ENCODE results near the gene UBIAD1. TPM values are rescaled to one million over a fixed set of nuclear protein-coding genes. Genes with fewer than 3 reads are reported as not detected.
"Not testable (repeated sequence)": the region's sequence is repeated elsewhere in the genome, so short reads cannot be mapped to it uniquely, and the experiment has no call there.

UBIAD1 gene
- total RNA-seq, 2 donors from 2014 or later: 19.1 to 25.3 TPM

DNA sequence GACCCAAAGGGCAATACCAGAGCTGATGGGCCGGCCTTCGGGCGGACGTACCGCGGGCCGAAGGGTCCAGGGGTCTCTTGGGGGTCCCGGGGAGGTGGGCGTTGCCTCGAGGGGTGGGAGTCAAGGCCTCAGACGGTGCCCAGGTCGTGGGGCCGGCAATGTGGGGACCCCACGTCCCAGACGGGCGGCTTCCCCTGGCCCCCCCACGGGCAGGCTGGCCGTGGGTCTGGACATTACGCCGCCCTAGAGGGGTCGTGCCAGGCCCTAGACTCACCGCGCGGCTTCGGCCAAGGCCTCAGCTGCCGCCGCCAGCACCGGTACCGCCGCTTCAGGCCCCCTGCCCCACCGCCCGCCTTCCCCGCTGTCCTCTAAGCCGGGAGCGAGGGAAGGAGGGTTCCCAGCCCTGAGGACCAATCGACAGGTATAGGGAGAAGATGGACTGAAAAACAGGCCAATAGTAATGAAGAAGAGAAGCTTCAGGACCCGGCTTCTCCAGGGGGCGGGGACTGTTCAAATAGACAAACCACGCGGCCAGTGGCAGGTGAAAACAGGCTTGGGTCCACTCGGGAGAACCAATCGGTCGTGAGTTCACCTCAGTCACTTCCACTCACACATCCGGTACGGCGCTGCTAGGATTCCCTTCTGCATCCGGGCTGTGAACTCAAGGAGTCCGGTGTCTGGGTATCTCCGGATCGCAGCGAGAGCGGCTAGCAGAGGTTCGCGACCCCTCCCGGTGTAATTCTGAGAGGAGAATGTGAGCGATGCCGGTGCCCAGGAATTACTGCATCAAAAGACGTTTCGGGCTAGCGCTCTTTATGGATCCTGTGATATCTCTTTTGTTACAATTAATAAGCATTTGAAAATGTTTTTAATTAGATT, 10.6 kb upstream of the UBIAD1 start, which contains the start of gene MTOR:
Gene MTOR (minus strand): TSS at position 381 of the 879 bp plus-strand sequence. CDS start 3,142 bp downstream, outside the sequence.
- peak; percentile 89 to 95 (median 91) for DNase-seq
- Mint-ChIP-seq H3K27me3 (no peaks in the 10 kb centered on the region), H3K4me1 (peaks cover 12% of the 10 kb centered on the region), H3K4me3 (peak within 1 kb of the TSS; percentile 97), H3K36me3 (ENCODE audit: low read depth) (no peaks in the 10 kb centered on the region), H3K27ac (peak within 1 kb of the TSS; percentile 91)
- peak; percentile 97 for ATAC-seq
- no peaks in the 10 kb centered on the region for H3K9me3 ChIP-seq (ENCODE audit: control insufficient read depth, low read length, poor library complexity, severe bottlenecking)

GRCh38 chr1:11266268-11267074, 6.5 kb upstream of the UBIAD1 start:
- no peak for DNase-seq
- H3K9me3 ChIP-seq (ENCODE audit: control insufficient read depth, low read length, poor library complexity, severe bottlenecking): no peaks in the 10 kb centered on the region
- H3K4me1 Mint-ChIP-seq: peaks cover 4% of the 10 kb centered on the region
- no peak overlapping the region for H3K27ac Mint-ChIP-seq
- no peaks in the 10 kb centered on the region for H3K36me3 Mint-ChIP-seq (ENCODE audit: low read depth)
- H3K4me3 Mint-ChIP-seq: no peak overlapping the region
- ATAC-seq: no peak
- H3K27me3 Mint-ChIP-seq: no peaks in the 10 kb centered on the region

DNA sequence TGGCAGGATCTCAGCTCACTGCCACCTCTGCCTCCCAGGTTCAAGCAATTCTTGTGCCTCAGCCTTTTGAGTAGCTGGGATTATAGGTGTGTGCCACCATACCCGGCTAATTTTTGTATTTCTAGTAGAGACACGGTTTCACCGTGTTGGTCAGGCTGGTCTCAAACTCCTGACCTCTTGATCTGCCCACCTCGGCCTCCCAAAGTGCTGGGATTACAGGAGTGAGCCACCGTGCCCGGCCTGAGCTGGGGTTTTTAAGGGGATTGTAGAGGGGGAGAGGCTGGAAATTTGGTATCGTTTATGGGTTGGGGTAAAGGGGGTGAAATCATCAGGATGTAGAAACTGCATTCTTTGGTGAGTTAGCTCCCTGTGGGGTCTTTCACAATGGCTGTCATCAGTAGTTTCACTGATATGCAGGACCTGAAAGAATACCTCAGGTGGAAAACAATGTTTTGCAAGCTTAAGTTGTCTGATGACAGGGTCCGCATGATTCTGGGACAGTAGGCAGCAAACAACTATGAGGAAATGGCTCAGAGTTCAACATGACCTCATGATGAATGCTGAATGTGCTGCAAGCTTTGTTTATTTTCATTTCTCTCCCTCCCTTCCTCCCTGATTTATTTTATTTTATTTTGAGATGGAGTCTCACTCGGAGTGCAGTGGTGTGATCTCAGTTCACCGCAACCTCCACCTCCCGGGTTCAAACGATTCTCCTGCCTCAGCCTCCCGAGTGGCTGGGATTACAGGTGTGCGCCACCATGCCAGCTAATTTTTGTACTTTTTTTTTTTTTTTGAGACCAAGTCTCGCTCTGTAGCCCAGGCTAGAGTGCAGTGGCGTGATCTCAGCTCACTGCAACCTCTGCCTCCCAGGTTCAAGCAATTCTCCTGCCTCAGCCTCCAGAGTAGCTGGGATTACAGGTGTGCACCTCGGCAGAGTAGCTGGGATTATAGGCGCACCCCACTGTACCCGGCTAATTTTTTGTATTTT, 5.4 kb upstream of the UBIAD1 start:
- not testable (repeated sequence) for H3K4me1 Mint-ChIP-seq; H3K9me3 ChIP-seq (ENCODE audit: control insufficient read depth, low read length, poor library complexity, severe bottlenecking); H3K36me3 Mint-ChIP-seq (ENCODE audit: low read depth); ATAC-seq; H3K27me3 Mint-ChIP-seq; H3K4me3 Mint-ChIP-seq; H3K27ac Mint-ChIP-seq; DNase-seq

GRCh38 chr1:11272544-11272831, 510 bp upstream of the UBIAD1 start:
- Mint-ChIP-seq H3K4me1 (peaks cover 22% of the 10 kb centered on the region), H3K27ac (no peak overlapping the region), H3K36me3 (ENCODE audit: low read depth) (peaks cover 9% of the 10 kb centered on the region), H3K27me3 (no peaks in the 10 kb centered on the region), H3K4me3 (peak overlapping the region; percentile 74)
- ATAC-seq (no peak), DNase-seq (no peak)
- H3K9me3 ChIP-seq (ENCODE audit: control insufficient read depth, low read length, poor library complexity, severe bottlenecking): no peaks in the 10 kb centered on the region

- Mint-ChIP-seq H3K27me3 (no peaks in the 10 kb centered on the region), H3K4me3 (peak overlapping the region; percentile 96), H3K27ac (peak overlapping the region; percentile 91), H3K4me1 (peaks cover 28% of the 10 kb centered on the region), H3K36me3 (ENCODE audit: low read depth) (peaks cover 9% of the 10 kb centered on the region)
- H3K9me3 ChIP-seq (ENCODE audit: control insufficient read depth, low read length, poor library complexity, severe bottlenecking): no peaks in the 10 kb centered on the region
- no peak for DNase-seq
- ATAC-seq: peak; percentile 59
These were observed 717 bp downstream of the UBIAD1 start for GRCh38 chr1:11273595-11274234.

DNA sequence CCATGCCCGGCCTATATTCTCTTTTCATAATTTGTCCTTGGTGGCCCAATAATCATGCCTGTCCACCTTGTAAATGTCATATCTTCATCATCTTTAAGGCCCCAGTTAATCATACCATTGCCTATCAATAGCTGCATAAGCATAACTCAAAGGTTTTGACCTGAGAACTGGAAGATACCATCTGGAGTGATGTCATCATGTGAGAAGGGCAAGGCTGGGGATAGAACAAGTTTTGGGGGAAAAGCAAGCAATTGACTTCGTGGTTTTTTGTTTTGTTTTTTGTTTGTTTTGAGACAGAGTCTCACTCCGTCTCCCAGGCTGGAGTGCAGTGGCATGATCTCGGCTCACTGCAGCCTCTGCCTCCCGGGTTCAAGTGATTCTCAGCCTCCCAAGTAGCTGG, 6.2 kb downstream of the UBIAD1 start:
- peak overlapping the region; percentile 97 for H3K27ac Mint-ChIP-seq
- H3K36me3 Mint-ChIP-seq (ENCODE audit: low read depth): peaks cover 10% of the 10 kb centered on the region
- H3K27me3 Mint-ChIP-seq: no peaks in the 10 kb centered on the region
- H3K4me1 Mint-ChIP-seq: peaks cover 59% of the 10 kb centered on the region
- DNase-seq (no peak), ATAC-seq (no peak)
- no peak overlapping the region for H3K4me3 Mint-ChIP-seq
- no peaks in the 10 kb centered on the region for H3K9me3 ChIP-seq (ENCODE audit: control insufficient read depth, low read length, poor library complexity, severe bottlenecking)

DNA sequence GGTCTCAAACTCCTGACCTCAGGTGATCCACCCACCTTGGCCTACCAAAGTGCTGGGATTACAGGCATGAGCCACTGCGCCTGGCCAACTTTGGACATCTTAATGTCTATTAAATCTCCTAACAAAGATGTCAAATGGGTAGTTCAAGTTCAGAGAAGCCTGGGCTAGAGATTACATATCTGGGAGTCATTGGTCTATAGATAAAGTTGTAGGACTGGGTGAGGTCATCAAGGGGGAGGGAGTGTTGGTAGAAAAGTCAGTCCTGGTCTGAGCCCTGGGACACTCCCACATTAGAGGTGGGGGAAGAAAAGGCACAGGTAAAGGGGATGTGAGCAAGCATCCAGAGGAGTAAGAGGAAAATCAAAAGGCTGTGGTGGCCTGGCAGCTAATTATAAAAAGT, 6.6 kb downstream of the UBIAD1 start:
- no peaks in the 10 kb centered on the region for H3K27me3 Mint-ChIP-seq
- DNase-seq (no peak), ATAC-seq (no peak)
- peaks cover 10% of the 10 kb centered on the region for H3K36me3 Mint-ChIP-seq (ENCODE audit: low read depth)
- peak overlapping the region; percentile 75 for H3K4me3 Mint-ChIP-seq
- H3K27ac Mint-ChIP-seq: peak overlapping the region; percentile 97
- peaks cover 60% of the 10 kb centered on the region for H3K4me1 Mint-ChIP-seq
- H3K9me3 ChIP-seq (ENCODE audit: control insufficient read depth, low read length, poor library complexity, severe bottlenecking): no peaks in the 10 kb centered on the region

DNA sequence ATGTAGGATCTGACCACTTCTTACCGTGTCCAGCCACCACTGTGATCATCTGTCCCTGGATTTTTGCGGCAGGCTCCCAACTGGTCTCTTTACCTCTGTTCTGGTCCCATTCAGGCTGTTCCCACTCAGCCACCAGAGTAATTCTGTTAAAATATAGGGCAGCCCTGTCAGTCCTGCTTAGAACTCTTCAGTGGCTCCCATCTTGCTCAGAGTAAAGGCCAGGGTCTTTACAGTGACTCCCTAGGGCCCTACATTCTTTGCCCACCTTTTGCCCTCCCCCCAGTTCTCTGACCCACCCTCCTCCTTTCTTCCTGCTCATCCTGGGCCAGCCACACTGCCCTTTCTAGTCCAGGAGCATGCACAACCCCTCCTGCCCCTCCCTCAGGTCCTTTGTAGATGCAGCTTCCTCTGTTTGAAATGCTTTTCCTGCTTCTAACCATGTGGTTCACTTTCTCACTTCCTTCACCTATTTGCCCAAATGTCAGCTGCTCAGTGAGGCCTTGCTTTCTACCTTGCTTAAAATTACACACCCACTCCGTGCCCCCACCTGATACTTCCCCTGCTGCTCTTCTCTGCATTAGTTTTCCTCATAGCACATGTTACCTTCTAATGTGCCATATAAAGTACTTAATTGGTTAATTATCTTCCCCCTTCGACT, 7.8 kb downstream of the UBIAD1 start:
- peaks cover 8% of the 10 kb centered on the region for H3K36me3 Mint-ChIP-seq (ENCODE audit: low read depth)
- H3K4me1 Mint-ChIP-seq: peaks cover 60% of the 10 kb centered on the region
- no peaks in the 10 kb centered on the region for H3K27me3 Mint-ChIP-seq
- DNase-seq (no peak), ATAC-seq (peak; percentile 90)
- no peaks in the 10 kb centered on the region for H3K9me3 ChIP-seq (ENCODE audit: control insufficient read depth, low read length, poor library complexity, severe bottlenecking)
- peak overlapping the region; percentile 97 for H3K27ac Mint-ChIP-seq
- peak overlapping the region; percentile 88 for H3K4me3 Mint-ChIP-seq

DNA sequence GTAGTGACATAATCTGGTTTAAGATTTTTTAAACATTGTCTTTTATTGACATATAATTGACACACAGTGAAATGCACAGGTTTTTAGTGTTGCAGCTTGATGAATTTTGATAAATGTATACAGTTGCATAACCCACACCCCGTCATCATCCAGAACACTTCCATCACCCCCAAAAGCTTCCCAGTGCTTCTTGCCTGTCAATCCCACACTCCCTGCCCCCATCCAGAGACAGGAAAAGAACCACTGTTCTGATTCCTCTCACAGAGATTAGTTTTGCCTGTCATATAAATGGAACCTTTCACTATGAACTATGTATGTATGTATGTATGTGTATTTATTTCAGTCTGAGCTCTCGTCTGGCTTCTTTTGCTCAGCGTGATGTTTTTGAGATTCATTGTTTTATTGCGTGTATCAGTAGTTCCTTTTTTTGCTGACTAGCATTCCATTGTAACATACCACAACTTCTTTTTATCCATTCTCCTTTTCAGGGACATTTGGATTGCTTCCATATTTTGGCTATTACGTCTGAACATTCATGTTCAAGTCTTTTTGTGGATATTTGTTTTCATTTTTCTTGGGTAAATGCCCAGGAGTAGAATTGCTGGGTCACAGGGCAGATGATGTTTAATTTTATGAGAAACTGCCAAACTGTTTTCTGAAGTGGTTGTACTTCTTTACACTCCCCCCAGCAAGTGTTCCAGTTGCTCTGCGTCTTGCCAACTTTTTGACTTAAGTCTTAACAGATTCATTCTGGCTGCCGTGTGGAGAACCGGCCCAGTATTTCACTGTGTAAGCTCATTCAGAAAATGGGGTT, 8.7 kb downstream of the UBIAD1 start:
- peak overlapping the region; percentile 88 for H3K4me3 Mint-ChIP-seq

DNA sequence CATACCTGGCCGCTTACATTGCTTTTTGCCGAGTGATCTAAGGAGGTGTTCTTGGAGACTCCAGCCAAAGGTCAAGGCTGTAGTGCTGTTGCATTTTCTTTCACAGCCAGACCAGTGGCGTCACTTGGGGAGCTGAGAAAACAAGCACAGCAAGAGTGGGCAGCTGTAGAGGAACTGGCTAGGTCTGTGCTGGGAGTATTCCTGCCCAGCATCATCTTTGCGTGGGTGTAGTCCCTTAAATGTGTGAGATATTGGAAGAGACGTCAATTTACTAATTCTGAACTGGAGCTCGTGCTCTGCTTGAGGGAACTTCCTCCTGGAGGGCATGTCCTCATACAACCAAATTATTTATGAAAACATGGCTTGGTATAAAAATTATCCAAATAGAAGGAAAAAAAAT, 10.2 kb downstream of the UBIAD1 start:
- H3K27me3 Mint-ChIP-seq: no peaks in the 10 kb centered on the region
- ATAC-seq (no peak), DNase-seq (no peak)
- H3K27ac Mint-ChIP-seq: peak overlapping the region; percentile 97
- H3K36me3 Mint-ChIP-seq (ENCODE audit: low read depth): peaks cover 6% of the 10 kb centered on the region
- no peaks in the 10 kb centered on the region for H3K9me3 ChIP-seq (ENCODE audit: control insufficient read depth, low read length, poor library complexity, severe bottlenecking)
- peaks cover 56% of the 10 kb centered on the region for H3K4me1 Mint-ChIP-seq
- no peak overlapping the region for H3K4me3 Mint-ChIP-seq

More for the DNA sequence above, 8.7 kb downstream of the UBIAD1 start:
- no peak for DNase-seq
- no peak for ATAC-seq
- no peaks in the 10 kb centered on the region for H3K9me3 ChIP-seq (ENCODE audit: control insufficient read depth, low read length, poor library complexity, severe bottlenecking)
- Mint-ChIP-seq H3K36me3 (ENCODE audit: low read depth) (peaks cover 6% of the 10 kb centered on the region), H3K27ac (peak overlapping the region; percentile 97), H3K27me3 (no peaks in the 10 kb centered on the region), H3K4me1 (peaks cover 60% of the 10 kb centered on the region)

- Mint-ChIP-seq H3K36me3 (ENCODE audit: low read depth) (peaks cover 7% of the 10 kb centered on the region), H3K27me3 (no peaks in the 10 kb centered on the region), H3K4me1 (peaks cover 54% of the 10 kb centered on the region), H3K4me3 (peak overlapping the region; percentile 62), H3K27ac (peak overlapping the region; percentile 97)
- H3K9me3 ChIP-seq (ENCODE audit: control insufficient read depth, low read length, poor library complexity, severe bottlenecking): no peaks in the 10 kb centered on the region
- no peak for ATAC-seq
- DNase-seq: no peak
These were observed 11.8 kb downstream of the UBIAD1 start for GRCh38 chr1:11284784-11285183.
